ENCODE results near the gene BMF.
A peak's percentile ranks its signal among the peaks of the same experiment; 100 is the strongest.

The BMF gene

DNA sequence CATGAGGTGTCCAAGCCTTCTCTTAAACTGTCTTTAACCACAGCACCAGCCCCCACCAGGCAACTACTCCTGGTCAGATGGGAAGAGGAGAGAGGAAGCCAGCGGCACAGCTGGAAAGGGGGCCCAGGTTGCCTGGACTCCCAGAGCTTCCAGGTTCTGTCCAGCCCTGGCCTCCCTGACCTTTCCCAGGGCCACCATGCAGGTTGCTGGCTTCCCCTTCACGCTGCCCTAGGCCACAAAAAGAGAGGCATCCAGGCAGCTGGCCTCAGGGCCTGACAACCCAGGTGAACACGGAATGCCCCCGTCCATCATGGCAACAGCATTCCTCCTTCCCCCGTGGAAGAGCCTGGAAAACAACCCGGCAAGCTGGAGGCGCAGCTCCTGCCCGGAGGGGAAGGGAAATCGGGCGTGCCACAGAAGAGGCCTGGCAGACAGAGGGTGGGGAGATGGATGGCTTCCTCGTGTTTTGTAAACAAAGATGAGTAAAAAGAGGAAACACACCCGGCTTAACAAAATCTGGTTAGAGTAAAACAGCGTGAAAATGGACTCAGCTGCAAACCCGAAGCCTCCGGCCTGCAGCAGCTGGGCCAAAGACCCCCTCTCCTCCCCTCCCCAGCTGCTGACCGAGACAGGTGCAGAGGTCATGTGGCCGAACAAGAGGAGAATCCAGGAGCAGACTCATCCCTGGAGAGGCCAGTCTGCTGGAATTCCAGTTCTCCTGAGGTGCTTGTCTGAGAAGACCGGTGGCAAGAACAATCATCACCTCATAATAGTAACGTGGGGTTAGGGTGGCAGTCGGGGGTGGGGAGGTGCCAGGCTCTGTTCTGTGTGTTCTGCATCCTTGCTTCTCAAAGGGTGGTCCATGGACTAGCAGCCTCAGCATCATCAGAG is 15.5 kb downstream of the BMF start:
- no peak for DNase-seq (ENCODE audit: low spot score)
- H3K4me3 Mint-ChIP-seq, result no peak overlapping the region
- peaks cover 11% of the 10 kb centered on the region for H3K36me3 Mint-ChIP-seq (ENCODE audit: low read depth)
- H3K27me3 Mint-ChIP-seq (ENCODE audit: low read depth), result no peaks in the 10 kb centered on the region
- H3K4me1 Mint-ChIP-seq (ENCODE audit: low read depth), result peaks cover 41% of the 10 kb centered on the region
- H3K27ac Mint-ChIP-seq, result no peak overlapping the region
- no peaks in the 10 kb centered on the region for H3K9me3 Mint-ChIP-seq

DNA sequence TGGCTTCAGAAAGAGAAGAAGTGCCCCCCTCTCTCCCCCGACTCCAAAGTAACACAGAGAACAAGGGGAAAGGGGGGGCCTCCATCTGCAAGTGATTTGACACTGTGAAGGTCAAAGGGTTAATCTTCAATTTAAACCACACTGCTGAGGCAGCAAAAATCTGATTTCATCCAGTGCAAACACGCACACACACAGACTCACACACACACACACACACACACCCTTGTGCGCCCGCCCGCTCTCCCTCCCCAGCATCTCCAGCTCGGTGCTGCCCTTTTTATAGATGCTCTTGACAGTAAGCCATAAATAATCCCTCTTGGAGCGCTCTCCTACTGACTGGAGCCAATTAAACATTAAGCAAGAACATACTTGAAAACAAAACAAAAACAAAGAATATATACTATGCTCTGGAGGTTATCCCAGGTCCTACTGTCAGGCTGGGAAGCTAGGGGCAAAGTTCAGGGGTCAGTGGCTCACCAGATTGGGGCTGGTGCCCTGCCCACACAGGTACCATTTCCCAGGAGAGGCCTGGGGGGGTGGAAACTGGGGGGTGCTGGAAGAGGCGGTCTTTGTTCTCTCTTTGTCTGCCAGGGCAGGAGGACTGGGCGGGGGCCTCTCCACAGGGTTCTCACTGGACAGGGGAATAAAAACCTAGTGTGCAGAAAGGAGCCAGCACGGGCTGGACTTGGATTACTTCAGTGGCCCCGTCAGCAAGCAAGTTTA is 16.3 kb downstream of the BMF start:
- Mint-ChIP-seq H3K27me3 (ENCODE audit: low read depth) (no peaks in the 10 kb centered on the region), H3K9me3 (no peaks in the 10 kb centered on the region), H3K4me1 (ENCODE audit: low read depth) (peaks cover 35% of the 10 kb centered on the region), H3K4me3 (no peak overlapping the region), H3K27ac (peak overlapping the region; percentile 41), H3K36me3 (ENCODE audit: low read depth) (peaks cover 11% of the 10 kb centered on the region)
- no peak for DNase-seq (ENCODE audit: low spot score)

DNA sequence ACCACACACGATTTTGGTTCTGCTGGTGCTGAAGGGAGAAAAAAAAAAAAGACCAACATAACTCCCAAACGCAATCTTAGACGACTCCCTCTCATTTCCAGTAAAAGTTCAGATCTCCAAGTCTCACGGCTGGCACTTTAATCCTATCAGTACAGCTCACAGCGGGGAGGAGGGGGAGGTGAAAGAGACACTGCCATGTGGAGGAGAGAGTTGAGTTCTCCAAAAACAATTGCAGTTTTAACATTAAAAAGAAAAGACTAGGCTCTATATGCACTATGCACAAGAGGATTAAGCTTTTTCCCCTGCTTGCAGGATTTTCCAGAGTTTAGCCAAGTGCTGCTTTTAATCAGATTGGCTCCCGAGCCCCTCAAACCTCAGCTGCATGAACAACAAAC is 16.8 kb downstream of the BMF start:
- Mint-ChIP-seq H3K4me3 (no peak overlapping the region), H3K27ac (no peak overlapping the region), H3K9me3 (no peaks in the 10 kb centered on the region)

DNA sequence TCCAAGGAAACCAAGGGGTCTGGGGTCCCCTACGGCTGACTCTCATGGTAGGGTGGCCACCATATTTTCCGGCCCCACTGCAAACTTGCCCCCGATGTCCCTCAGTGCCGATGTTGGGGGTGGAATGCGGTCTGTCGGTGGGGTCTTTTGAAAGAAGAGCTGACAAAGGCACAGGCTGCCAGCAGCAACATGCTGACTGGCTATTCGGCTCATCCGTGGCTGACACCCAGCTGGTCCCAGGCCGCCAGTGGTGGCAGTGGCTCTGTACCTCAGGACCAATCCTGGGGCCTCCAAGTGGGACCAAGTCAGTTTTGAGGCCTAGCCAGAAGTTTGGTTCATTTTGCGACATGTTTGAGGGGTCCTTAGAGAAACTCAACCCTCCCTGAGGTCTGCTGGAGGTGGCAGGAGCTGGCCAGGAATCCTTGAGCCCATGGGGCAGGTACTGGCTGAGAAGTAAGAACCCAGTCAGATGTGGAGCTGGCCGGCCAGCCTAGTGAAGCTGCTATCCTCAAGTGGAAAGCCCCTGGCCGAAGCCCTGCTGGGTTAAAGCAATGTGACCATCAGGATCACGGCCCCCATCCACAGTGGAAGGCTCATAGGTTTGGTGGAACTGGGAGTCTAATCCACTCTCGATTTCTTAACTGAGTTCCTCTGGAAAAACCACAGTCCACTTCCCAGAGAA is 17.8 kb downstream of the BMF start:
- Mint-ChIP-seq H3K4me1 (ENCODE audit: low read depth) (peaks cover 21% of the 10 kb centered on the region), H3K4me3 (no peak overlapping the region), H3K36me3 (ENCODE audit: low read depth) (peaks cover 6% of the 10 kb centered on the region), H3K9me3 (no peaks in the 10 kb centered on the region), H3K27me3 (ENCODE audit: low read depth) (no peaks in the 10 kb centered on the region), H3K27ac (no peak overlapping the region)
- no peak for DNase-seq (ENCODE audit: low spot score)

More for the DNA sequence above, 16.8 kb downstream of the BMF start:
- Mint-ChIP-seq H3K4me1 (ENCODE audit: low read depth) (peaks cover 30% of the 10 kb centered on the region), H3K27me3 (ENCODE audit: low read depth) (no peaks in the 10 kb centered on the region), H3K36me3 (ENCODE audit: low read depth) (peaks cover 8% of the 10 kb centered on the region)
- no peak for DNase-seq (ENCODE audit: low spot score)

DNA sequence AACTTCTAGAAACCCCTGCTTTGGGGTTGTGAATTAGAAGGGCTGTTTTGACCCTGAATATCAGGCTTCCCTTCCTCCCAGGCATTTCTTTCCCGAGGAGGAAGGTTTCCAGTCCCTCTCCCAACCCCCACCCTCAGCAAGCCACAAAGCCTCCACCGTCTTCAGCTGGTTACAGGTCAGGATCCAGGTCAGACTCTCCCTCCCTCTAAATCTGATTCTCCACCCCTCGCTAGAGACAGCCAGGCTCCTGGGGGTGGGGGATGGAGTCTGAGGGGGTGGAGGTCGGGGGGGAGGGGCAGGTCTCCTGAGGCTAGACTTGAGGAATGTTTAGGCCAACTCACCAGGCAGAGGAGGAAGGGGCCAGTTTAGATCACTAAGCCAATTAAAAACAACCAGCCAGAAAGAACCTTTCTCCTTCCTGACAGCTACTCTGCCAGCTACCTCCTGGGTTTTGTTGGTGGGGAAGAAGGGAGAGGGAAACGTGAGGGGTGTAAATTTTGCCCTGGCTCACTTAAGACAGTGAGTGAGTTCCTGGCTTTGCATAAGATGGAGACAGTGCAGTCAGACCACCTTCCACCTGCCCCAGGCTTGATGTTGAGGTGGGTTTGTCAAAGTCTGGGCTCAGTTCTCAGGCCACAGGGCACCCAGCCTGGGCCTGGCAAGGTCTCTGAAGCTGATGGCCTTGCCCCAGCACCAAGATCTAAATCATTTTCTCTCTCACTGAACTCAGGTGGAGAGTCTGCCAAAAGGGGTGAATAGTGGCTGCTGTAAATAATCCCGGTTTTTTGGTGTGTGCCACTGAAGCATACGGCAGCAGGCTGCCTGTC is 19.5 kb downstream of the BMF start:
- DNase-seq (ENCODE audit: low spot score), result no peak
- Mint-ChIP-seq H3K27ac (no peak overlapping the region), H3K36me3 (ENCODE audit: low read depth) (peaks cover 4% of the 10 kb centered on the region), H3K4me1 (ENCODE audit: low read depth) (peaks cover 18% of the 10 kb centered on the region), H3K27me3 (ENCODE audit: low read depth) (no peaks in the 10 kb centered on the region), H3K4me3 (no peak overlapping the region), H3K9me3 (no peaks in the 10 kb centered on the region)

DNA sequence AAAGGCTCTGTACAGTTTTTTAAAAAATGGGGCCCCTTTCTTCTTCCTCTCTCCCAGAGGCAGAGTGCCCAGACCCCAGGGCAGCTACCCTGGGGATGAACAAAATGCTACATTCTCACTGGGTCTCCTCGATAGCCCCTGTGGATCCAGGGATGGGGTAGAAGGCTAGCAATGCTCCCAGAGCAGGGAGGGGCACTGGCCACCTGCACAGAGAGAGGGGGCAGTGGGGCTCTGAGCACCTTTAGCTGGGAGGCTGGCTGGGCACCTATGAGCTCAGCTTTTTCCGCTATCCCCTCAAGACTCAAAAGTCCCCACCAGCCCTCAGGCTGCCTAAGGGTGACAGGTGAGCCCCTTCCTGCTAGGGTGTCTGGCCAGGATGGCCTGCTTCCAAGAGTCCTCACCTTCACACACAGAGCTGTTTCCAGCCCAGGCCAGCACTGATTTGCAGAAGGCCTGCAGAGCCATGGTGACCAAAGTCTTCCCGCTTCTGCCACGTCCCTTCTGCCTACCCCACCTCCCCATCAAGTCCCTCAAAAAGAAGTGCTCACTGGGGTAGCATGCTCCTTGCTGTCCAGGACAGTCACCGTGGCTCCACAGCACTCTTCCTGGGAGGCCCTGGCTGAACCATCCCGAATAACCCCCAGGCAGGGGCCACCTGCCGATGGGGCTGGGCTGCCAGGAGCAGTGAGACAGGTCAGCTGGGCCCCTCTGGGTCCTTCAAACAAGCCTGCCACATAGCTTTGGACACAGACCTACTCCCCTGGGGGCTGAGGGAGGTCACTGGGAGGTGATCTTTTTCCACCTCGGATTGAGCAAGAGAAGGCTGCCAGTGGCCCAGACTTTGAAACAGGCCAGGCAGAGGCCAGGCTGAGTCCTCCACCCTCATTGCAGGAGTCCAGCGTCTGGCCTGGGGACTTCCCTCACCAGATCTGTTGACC is 20.4 kb downstream of the BMF start:
- DNase-seq (ENCODE audit: low spot score), result no peak
- peaks cover 21% of the 10 kb centered on the region for H3K4me1 Mint-ChIP-seq (ENCODE audit: low read depth)
- no peak overlapping the region for H3K27ac Mint-ChIP-seq
- H3K27me3 Mint-ChIP-seq (ENCODE audit: low read depth), result peaks cover 2% of the 10 kb centered on the region
- H3K9me3 Mint-ChIP-seq, result no peaks in the 10 kb centered on the region
- H3K36me3 Mint-ChIP-seq (ENCODE audit: low read depth), result peaks cover 4% of the 10 kb centered on the region
- no peak overlapping the region for H3K4me3 Mint-ChIP-seq

DNA sequence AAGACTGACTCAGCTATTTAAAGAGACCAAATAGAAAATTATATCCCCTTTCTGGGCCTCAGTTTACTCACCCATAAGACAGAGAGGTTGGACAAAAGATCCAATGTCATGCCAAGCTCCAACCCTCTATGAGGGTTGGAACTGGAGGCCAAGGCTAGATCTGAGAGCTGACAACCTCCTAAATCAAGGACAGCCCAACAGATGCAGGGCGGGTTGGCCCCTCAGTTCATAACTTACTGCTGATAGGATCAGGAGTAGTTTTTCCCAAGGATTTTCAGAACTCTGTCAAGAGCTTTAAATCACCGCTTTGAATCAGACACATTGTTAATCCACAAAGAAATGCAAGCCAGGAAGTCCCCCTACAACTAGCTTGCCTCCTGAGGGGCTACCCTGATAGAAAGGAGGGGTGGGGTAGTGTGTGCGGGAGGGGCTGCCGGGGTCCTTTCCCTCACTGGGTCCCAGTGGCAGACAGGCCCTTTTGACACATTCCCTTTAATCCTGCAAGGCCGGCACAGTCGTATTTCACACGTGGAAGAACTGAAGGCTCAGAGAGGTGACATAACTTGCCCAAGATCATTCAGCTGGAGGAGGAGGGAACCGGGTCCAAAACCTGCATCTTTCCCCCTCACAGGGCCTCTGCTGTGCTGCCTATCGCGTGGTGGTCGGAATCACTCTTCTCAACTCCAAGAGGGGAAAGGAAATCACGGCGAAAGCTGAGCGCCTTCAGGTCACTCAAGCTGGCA is 21.4 kb downstream of the BMF start:
- peaks cover 2% of the 10 kb centered on the region for H3K36me3 Mint-ChIP-seq (ENCODE audit: low read depth)
- no peak overlapping the region for H3K27ac Mint-ChIP-seq
- no peak overlapping the region for H3K4me3 Mint-ChIP-seq
- peaks cover 5% of the 10 kb centered on the region for H3K27me3 Mint-ChIP-seq (ENCODE audit: low read depth)
- DNase-seq (ENCODE audit: low spot score), result no peak
- no peaks in the 10 kb centered on the region for H3K9me3 Mint-ChIP-seq
- H3K4me1 Mint-ChIP-seq (ENCODE audit: low read depth), result peaks cover 19% of the 10 kb centered on the region

DNA sequence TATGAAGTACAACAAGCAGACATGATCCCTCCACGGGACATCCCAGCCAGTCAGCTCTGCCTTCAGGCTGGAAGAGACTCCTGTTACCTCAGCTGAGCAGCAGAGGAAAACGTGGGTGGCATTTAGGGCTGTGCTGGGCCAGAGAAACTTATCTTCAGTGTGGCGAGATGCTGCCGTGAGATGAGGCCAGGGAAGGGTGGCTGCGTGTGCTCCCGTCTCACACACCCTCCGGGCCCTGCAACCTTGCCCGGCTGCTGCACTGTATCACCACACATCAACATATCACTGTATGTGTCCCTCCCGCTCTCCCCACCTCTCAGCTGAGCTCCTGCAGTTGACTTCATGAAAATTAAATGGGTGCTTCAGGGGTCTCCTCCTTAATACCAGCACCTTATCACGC is 23.4 kb downstream of the BMF start:
- peaks cover 36% of the 10 kb centered on the region for H3K4me1 Mint-ChIP-seq (ENCODE audit: low read depth)
- H3K27ac Mint-ChIP-seq, result no peak overlapping the region
- peaks cover 2% of the 10 kb centered on the region for H3K36me3 Mint-ChIP-seq (ENCODE audit: low read depth)
- H3K9me3 Mint-ChIP-seq, result no peaks in the 10 kb centered on the region
- peak; percentile 34 for DNase-seq (ENCODE audit: low spot score)
- peaks cover 12% of the 10 kb centered on the region for H3K27me3 Mint-ChIP-seq (ENCODE audit: low read depth)
- no peak overlapping the region for H3K4me3 Mint-ChIP-seq

DNA sequence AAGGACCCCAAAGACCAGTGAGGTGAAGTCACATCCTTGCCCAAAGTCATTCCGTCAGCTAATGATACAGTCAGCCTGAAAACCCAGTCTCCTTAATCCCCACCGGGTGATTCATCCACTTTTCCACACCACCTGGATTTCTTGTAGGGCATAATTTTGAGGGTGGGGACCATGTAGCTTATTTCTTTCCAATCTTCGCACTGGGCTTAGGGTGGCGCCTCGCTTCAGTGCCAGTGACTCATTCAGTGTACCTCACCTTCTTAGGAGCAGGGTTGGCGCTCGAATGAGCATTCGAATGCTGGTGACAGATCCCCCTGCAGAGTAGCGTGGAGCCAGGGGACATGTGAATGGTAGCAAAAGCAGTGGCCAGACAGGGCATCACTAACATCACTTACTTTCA is 24.0 kb downstream of the BMF start:
- Mint-ChIP-seq H3K36me3 (ENCODE audit: low read depth) (peaks cover 2% of the 10 kb centered on the region), H3K27me3 (ENCODE audit: low read depth) (peaks cover 12% of the 10 kb centered on the region), H3K4me1 (ENCODE audit: low read depth) (peaks cover 40% of the 10 kb centered on the region), H3K4me3 (no peak overlapping the region), H3K27ac (no peak overlapping the region), H3K9me3 (no peaks in the 10 kb centered on the region)
- DNase-seq (ENCODE audit: low spot score), result no peak

DNA sequence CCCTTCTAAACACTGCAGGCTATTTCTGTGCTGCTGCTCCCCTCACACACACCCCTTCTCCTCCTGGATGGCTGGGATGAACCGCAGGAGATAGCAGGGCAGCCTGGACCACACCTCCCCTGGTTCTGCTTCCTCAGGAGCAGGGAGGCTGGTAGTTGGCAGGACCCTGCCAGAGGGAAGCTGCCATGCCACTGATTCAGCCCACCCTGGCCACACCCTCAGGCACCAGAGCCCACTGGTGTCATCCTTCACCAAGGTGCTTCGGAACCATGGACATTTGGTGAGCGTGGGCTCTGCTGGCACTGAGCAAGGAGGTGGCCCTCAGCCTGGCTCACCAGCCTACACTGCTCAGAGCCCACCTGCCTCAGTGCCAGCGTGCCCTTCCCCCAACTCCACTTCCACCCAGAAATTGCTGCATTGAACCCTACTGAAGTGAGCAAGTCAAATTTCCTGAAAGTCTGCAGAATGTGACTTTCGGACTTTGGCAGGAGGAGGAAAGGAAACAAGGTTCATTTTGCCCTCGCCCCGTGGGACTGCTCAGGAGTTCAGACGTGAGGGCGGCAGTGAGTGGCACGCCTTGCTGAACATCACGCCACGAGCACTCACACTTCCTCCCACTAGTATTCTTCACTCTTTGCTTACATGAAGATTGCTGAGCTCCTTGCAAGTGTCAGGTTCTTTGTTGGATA is 26.3 kb downstream of the BMF start:
- Mint-ChIP-seq H3K4me3 (no peak overlapping the region), H3K9me3 (no peaks in the 10 kb centered on the region), H3K27ac (no peak overlapping the region), H3K36me3 (ENCODE audit: low read depth) (no peaks in the 10 kb centered on the region), H3K4me1 (ENCODE audit: low read depth) (peaks cover 39% of the 10 kb centered on the region), H3K27me3 (ENCODE audit: low read depth) (peaks cover 14% of the 10 kb centered on the region)
- DNase-seq (ENCODE audit: low spot score), result no peak

DNA sequence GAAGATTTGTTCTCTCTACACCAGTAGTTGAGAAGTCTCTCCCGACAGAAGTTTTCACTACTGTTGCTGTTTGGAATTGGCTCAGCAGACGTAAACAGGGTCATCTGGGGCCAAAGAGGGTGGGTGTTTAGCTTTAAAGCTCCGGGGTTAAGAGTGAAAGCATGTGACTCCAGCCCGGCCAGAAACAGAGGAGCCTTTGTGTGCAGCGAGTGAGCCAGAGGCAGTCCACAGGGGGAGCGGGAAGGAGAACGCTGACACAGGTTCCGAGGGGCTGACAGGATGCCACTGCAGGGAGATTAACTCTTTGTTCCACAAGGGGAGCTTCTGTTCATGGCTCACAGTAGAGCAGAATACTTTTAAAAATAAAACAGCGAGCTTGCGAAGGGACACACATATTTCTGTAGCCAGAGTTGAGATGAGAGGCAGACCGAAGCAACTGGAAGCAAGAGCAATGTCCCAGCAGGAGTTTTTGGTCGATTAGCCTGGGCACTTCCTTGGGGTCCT is 26.9 kb downstream of the BMF start:
- Mint-ChIP-seq H3K4me3 (peak overlapping the region; percentile 60), H3K27ac (no peak overlapping the region), H3K9me3 (no peaks in the 10 kb centered on the region), H3K4me1 (ENCODE audit: low read depth) (peaks cover 39% of the 10 kb centered on the region), H3K27me3 (ENCODE audit: low read depth) (peaks cover 14% of the 10 kb centered on the region), H3K36me3 (ENCODE audit: low read depth) (no peaks in the 10 kb centered on the region)
- DNase-seq (ENCODE audit: low spot score), result no peak

DNA sequence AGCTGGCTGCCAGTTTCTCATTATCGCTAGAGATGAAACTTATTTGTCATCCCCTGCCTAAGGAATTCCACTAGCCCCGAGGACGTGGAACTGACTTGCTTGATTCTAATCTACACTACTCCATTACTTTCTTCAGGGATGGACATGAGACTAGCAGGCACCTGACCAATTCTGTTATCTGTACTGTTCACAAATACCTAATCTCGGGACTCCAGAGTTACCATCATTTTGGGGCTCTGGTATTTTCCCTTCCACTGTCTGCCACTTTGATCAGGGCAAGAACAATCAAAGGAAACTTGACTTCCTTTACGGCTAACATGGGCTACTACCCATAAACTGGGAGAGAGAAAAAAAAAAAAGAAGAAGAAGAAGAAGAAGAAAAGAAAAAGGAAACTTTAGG is 27.8 kb downstream of the BMF start:
- Mint-ChIP-seq H3K27me3 (ENCODE audit: low read depth) (peaks cover 14% of the 10 kb centered on the region), H3K36me3 (ENCODE audit: low read depth) (no peaks in the 10 kb centered on the region), H3K9me3 (no peaks in the 10 kb centered on the region), H3K27ac (no peak overlapping the region), H3K4me1 (ENCODE audit: low read depth) (peaks cover 39% of the 10 kb centered on the region), H3K4me3 (no peak overlapping the region)
- no peak for DNase-seq (ENCODE audit: low spot score)
